Fibroblast of gingiva (primary cell): ENCODE measurements around the gene SEZ6.

Experiments
- DNase-seq: peaks from one replicate; pipeline ENCODE4 v3.0.0-alpha.2; 2011; ENCODE audit warnings: low read depth

SEZ6 gene

DNA sequence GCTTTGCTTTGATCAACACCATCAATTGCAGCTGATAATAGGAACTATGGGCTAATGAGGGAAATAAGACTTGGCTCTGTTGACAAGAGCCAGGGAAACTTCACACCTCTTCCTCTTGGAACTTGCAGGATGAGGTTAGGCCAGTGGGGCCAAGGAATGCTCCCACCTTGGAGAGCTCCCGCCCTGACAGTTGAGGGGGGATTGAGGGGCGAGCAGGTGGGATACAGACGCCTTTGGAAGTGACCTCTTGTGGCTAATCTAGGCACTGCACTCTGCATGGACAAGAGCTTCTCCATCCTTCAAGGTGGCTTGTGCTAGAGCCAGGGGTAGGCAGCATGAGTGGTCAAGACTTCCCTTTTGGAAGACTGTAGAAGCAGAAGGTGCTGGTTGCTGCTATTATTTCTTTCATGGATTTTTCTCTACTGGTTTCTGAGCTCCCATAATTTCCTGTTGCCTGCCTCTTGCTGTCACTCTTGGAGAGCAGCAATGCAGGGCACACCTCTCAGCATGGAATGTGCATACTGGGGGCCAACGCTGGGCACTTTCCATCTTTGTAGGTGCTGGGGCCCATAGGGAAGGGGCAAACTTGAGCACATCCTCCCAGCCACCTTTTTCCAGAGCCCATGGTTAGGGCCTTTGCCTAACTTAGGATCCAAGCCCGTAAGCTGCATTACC is 52.3 kb downstream of the SEZ6 start:
- DNase-seq: no peak

DNA sequence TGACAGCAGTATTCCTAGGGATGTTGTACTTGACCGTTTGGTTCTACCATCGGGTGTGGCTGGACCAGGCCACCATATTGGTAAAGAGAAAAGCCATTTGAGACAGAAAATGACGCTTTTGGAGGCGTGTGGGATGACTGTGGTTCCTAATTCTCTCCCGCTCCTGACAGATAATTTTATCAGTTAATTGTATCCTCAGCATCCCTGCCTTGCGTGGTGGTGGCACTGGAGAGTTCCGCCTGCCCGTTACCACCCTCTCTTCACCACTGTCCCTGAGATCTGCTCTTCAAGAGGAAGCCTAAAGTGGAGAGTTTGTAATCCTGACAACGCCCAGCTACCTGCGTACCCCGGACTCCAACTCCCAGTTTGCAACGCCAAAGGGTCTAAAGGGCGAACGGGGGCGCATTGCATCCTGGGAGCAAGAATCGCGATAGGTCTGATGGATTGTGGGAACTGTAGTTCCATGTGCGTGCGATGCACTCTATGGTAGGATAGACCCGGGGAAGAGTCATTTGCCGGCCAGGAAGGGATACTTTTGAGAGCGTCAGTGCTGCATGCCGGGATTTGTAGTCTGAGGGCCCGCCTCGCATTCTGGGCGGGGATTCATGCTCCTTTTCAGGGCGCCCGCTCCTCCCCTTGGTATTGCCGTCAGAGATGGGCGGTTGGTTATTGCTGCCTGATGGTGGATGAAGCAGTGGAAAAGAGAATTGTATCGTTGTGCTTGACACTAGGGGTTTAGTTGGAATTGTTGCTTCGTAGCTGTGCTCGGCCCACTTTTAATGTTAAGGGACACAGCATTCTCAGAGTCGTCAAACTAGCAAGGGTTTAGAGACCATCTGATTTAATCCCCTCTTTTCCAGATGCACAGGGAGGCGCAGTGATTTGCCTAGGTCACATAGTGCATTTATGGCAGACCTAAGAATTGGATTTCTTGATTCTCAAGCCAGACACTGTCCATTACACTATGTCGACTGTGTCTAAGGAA is 53.5 kb downstream of the SEZ6 start:
- DNase-seq: peak; percentile 99

DNA sequence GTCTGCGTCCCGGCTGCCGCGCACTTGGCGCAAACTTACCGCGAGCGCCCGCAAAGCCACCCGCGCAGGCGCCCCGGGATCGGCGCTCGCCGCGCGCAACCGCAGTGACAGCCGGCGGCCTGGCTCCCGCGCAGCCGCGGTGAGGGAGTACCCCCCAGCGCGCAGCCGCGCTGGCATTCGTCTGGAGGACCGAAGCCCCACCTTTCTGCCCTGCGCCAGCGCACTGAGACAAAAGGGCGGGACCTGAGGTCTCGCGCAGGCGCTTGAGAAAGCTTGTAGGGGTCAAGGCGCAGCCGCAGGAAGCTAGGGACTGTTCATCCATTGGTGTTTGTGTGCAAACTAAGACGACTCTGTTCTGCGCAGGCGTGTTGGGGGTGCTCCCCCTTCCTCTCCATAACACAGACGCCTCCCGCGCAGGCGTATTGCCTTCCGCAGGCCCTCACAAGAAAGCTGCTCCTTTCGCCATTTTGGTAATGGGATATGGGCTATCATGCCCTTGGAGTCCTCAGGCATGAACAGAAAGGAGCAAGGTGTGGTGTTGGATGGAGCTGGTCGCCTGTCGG is 54.3 kb downstream of the SEZ6 start, which contains the start of gene PHF12:
Gene PHF12, minus strand, starts transcription at position 91 of the 563 bp plus-strand sequence. CDS start 558 bp downstream, outside the sequence.
- DNase-seq: peak; percentile 100

DNA sequence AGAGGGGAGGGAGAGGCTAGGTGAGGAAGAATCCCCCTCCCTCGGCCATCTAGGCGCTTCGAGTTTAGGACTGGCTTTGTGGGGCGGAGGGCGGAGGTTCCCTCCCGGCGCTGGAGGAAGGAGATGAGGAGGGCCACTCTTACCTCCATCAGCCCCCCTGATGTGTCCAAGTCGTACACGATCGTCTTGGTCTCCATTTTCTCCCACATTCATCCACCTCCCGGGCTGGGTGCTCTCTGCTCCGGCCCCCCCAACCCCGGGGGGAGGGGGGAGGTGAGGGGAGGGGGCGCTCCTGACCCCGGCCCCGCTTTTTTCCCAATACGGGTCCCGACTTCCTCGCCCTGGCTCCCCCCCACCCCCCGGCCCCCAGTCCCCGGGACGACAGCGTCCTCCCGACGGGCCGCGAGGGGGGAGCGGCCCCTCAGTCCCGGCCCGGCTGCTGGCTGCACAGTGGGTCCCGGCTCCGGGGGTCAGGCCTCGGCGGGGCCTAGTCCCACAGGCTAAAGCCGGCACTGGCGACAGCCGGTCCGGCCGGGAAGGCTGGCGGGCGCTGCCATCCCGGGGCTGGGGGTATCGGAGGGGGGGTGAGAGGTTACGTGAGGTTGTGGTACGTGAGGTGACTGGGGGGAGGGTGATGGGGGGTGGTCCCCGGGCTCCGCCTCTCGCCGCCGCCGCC is 54.9 kb downstream of the SEZ6 start:
- no peak for DNase-seq

DNA sequence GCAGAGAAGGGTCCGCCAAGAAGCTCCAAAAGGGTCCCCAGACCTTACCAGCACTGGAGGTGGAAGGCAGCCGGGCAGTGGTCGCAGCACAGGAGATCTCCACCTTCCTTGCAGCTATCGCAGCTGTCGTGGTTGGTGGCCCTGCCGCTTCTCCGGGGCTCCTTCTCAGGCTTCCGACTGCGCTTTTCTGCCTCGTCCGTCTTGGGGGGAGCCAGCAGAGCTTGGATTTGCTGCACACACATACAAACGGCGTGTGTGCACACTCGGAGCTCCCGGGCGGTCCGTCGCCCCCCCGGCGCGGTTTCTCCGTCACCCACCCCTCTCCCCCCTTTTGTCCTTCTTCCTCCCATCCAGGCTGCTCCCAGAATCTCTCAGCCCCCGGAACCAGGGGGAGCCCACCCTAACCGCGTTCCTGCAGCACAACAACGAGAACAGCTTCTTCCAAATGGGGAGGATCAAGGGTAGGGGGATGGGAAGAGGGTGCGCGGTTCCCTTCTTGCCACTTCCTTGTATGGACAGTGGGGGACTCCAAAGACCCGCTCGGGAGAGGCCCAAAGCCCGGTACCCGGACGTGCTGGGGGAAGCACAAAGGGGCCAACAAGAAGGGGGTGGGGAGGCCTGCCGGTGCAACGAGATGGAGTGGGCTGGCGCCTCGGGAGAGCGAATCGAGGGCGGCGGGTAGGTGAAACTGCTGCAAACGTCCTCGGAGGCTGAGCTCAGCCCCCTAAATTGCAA is 55.6 kb downstream of the SEZ6 start:
- peak; percentile 39 for DNase-seq

DNA sequence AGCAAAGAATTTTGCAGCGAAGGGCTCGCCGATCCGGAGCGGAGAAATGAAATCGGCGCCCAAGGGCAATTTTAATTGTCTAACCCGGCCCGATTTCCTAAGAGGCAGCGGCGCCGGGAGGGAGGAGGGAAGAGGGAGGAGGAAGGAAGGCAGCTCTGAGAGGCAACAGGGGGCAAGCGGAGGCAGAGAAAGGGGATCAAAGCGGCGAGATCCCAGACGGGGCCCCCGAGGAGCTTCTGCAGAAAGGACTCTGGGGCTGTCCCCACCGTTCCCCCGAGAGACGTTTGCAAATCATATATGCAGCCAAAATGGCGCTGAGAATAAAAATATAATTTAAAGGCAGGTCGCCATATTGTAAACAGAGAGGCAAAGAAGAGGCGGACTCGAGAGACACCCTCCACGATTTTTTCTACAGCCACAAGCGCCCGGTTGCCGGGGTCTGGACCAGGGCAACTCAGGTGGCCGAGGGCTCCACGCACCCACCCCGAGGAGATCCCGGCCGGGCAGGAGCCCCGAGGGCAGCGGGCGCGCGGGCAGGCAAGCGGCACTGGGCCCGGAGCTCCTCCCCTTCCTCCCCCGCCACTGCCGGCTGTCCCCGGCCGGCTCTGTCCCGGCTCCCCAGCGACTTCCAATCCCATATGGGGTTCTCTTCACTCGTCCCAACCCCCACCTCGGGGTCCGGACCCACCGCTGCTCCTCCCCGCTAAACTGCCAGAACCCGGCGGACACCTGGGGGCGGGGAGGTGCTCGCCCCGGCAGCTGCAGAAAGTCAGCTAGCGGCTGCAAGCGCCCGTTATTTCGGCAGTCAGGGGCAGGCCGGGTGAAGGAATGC is 56.4 kb downstream of the SEZ6 start:
- peak; percentile 63 for DNase-seq

DNA sequence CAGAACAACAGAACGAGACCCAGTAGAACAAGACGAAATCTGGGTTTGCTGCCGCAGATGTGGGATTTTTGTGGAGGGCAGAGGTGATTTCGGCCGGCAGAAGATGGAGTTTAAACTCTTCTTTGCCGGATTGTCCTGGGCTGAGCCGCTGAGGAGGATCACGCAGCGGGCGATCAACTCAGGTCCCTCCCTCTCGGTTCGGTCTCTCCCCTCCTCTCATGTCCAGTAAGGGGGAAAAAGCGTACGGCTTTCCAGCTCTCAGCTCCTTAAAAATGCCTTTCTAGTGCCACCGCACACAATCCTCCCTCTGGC is 57.0 kb downstream of the SEZ6 start:
- no peak for DNase-seq

DNA sequence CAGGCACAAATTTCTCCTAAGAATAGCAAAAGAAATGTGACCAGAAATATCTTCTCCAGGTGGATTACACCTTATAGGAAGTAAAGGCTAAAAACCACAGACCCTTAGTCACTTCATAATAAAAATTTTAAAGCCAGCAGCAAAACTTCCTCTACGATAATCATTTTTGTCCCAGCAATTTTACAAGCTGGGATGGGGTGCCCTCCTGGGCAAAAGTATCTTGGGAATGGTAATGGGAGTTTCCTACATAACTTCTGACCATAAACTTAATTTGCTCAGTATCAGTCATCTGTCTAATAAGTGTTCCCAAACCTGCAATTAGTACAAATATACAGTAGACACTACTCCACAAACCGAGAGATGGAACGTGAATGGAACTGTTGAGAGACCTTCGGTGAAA is 57.5 kb downstream of the SEZ6 start:
- no peak for DNase-seq

DNA sequence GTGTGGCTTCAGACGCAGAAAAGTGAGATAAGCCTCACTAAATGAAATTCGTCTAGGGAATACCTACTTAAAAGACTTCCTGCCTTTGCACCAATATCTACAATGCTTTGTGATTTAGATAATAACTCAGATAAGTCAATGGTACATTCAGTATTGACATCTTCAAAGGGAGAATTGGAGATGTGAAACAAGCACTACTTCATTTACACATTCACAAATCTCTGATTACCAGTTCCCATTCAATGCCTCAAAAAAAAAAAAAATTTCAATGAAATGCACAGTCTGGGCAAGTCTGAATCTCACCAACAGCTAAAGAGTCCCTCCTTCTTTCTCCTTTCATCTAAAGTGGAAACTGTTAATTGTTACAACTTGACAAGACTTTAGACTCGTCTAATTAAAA is 58.2 kb downstream of the SEZ6 start:
- no peak for DNase-seq

DNA sequence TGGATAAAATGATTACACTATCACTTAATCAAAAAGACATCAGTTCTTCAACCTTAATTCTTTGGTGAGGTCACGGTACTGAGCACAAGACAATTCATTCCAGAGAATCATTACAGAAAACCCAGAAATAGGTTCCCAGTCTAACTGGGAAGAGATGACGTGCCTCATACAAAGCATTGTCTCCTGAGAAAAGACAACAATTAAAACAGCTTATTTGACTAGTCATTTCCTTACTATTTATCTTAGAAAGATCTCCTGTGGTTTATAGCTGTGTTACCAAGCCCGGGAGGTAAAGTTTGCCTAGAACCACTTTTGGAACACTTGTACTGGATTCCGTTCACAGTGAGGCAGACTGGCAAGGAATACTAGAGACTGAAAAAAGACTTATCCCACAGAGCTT is 59.6 kb downstream of the SEZ6 start:
- peak; percentile 57 for DNase-seq

DNA sequence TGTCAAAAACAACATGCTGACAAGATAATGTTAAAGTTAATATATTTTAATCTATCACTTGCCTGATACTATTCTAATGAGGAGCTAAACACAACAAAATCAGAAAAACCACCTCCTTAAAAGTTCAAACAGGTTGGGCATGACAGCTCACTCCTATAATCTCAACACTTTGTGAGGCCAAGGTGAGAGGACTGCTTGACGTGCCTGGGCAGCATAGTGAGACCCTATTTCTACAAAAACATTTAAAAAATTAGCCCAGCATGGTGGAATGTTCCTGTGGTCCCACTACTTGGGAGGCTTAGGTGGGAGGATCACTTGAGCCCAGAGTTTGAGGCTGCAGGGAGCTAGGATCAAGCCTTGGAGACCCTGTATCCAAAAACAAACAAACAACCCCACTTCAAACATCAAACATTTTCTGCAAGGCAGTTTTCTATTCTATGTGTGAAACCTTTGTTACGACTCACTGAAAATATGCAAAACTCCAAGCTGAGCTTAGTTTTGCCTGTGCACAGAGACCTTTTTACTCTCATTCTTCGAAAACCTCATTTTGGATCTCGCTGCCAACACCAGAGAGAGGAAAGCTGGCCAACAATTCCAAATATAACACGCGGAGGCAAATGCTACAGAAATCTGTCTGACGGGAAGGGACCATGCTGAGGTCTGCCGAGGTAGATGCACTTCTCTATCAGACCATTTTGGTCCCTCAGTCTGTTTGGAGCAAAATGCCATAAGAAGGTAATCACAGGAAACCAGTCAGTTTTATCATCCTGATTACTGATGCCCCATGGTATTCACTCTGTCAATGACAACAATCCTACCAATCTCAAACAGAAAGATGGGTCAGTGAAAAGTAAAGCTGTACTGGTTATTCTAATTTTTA is 60.7 kb downstream of the SEZ6 start:
- no peak for DNase-seq

DNA sequence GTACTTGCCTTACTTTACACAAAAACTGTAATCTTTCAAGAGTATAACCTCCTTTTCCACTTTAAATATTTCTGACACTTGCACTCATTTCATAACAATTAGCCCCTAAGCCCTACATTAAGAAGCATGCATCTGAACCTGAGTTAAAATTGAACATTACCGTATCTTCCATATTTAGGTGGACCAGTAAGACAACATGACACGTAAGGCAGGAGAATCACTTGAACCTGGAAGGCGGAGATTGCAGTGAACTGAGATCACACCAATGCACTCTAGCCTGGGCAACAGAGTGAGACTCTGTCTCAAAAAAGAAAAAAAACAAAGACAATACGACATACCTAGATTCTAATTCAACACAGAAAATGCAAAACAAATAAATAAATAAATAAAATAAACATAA is 61.5 kb downstream of the SEZ6 start:
- DNase-seq: no peak

DNA sequence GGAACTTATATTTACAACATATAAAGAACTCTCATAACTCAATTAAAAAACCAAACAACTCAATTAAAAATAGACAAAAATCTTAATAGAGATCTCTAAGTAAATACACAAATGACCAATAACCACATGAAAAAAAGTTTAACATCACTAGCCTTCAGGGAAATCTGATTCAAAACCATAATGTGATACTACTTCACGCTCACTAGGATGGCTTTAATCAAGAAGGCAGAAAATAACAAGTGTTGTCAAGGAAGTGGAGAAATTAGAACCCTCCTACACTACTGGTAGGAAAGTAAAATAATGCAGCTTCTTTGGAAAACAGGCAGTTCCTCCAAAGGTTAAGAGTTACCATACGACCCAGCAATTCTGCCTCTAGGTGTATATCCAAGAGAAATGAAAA is 62.9 kb downstream of the SEZ6 start:
- no peak for DNase-seq

DNA sequence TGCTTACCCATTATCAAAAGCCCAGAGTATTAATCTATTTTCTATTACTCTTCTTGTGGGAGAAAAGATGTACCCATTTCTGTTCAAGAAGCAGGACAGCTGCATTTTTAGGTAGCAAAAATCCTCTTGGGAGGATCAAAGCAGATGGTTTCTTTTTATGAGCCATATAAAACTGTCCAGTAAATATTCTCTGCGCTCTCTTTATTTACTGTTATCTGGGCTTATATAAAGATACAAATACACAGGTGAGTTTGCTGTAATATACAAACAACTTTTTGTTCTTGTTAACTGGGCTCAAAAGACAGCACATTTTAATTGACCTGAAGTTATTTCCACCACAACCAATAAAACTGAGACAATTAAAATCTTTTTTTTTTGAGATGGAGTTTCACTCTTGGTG is 64.6 kb downstream of the SEZ6 start:
- DNase-seq: no peak

DNA sequence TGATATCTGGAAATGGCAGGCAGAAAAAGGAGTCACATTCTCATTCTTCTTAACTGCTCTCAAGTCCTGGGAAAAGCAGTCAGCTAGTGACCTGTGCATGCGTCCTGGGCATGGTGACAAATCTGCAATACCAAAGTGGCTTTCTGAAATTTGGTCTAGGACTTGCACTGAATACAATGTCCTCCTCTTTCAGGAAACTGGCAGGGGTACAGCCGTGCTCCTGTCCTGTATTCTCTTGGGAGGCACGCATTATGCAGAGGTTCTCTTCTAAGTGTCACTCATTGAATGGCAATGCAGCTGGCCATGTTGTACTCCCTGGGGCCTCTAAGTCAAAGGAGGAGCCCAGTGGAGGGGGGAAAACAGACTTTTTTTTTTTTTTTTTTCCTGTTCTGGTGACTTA is 65.2 kb downstream of the SEZ6 start:
- DNase-seq: no peak

DNA sequence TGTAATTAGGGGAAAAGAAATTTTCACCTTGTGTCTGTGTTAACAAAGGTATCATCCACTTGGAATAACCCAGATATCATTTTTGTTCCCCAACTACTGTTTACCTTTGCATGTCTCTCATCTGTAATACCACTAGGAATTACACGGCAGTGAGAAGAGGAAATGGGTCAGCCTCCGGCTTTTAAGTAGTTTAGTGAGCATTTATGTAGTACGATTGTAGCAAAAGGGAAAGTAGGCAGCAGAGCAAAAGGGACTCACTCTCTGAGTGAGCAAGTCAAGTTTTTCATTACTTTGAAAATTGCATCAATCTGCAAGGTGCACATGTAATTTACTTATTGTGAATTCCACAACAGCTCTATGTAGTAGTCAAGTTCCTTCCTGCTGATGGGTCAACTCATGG is 65.7 kb downstream of the SEZ6 start:
- DNase-seq: no peak

DNA sequence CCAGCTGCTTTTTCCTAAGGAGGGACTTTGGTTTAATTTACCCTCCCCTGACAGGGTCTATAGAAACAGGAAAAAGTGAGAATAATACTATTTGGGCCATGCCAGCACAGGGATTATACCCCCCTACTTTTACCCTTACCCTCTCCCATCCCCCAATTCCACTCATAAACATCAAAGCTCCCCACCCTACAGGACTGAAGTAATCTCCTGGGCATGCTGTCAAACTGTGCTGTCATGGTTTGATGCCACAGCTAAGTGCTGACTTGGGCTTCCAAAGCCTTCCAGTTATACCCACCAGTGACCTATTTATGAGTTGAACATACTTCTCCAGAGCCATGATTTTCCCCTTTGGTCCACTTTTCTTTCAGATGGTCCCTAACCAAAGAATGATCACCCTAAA is 67.3 kb downstream of the SEZ6 start:
- peak; percentile 42 for DNase-seq

DNA sequence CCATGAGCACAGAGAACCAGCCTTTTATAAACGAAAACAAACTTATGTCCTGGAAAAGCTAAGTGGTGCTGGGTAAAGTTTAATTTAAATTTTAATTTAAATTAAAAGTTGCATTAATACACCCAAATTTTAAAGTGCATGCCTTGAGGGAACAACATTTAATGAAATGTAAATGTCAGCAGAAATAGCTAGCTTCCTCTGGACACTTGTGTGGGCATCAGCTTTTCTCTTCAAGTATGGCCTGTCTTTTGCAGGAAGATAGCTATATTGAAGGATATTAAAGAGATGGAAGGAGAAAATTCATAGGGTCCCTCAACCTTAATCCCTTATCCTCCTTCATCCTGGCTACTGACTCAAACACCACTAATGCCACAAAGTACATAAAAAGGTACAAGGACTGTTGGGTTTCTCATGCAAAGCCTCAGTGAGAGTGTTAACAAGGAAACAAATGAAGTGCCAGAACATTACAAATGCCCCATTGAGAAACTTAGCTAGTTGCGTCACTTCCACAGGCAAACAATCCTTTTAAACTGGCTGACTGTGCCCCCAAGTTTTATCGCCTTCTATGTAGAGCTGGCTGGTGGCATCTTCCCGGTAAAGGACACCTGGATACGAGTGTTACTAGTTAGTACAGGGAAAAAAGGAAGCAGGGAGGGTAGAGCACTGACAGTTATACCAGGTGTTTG is 68.6 kb downstream of the SEZ6 start:
- DNase-seq: peak; percentile 66

DNA sequence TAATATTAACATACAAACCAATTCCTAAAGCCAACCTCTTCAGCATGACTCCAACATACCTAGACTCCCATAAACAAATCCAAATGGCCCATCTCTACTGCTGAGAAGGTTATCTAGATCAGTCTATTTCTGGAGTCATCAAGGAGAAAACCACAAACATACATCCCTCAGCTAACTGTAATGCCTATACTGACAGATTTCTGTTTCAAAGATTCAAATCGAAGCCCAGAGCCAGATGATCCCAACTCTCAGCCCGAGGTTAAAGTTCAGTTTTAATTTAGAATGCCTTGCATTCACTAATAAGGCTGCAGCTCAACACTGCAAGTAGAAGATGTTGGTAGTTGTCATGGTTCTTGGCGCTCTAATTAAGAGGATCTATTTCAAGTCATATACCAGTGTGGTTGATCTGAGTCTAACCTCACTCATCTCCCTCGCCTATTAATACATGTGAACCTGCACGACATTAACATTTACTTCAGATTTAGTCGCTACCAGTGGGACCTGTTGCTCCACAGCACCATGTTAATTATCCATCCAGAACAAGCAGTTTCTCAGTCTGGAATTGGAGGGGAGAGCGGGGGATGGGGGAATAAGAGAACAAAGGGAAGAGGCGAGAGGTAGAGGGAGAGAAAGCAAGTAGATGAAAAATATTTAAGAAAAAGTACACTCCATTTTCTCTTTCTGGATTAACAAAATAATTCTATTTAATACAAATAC is 69.9 kb downstream of the SEZ6 start:
- DNase-seq: no peak
